Caco-2 (cell line): ENCODE results near the gene ITGB1. TPM values are rescaled to one million over a fixed set of nuclear protein-coding genes. Genes with fewer than 3 reads are reported as not detected.
A peak's percentile ranks its signal among the peaks of the same experiment; 100 is the strongest.

Experiments used
- BruUV-seq: library from RNA; stranded (reverse); fragments of 400-500 nt; replicated peaks from 2 replicates; lab custom pipeline; 2021; lab: Mats Ljungman, UMichigan
- CTCF ChIA-PET: fragments of 300-600 bp; sonication (Branson Sonifier 250); formaldehyde crosslinking; loops from one replicate; lab custom pipeline; 2022; ENCODE audit warnings: antibody characterized with exemption; lab: Charles Lee
- POLR2A ChIA-PET: fragments of 300-600 bp; sonication (Branson Sonifier 250); formaldehyde crosslinking; loops from one replicate; lab custom pipeline; 2022; ENCODE audit warnings: antibody characterized with exemption; lab: Charles Lee
- DNase-seq, 2 experiments: peaks; one replicate each; pipeline versions ENCODE4 v3.0.0 to v3.0.0-alpha.2; 2020 to 2022
- H3K27me3 ChIP-seq: replicated peaks from 2 replicates; pipeline ENCODE4 v1.6.0; 2011; ENCODE audit warnings: low read length; ENCODE audit not compliant: control insufficient read depth, insufficient read depth
- H3K36me3 ChIP-seq: 2 replicates; pipeline ENCODE4 v1.5.1; 2011; ENCODE audit warnings: low read length; ENCODE audit not compliant: control insufficient read depth, insufficient read depth
- H3K4me1 ChIP-seq: fragments of 250-450 bp; sonication (Bioruptor Pico); 2 replicates; pipeline ENCODE4 v1.5.1; 2020; ENCODE audit warnings: mild to moderate bottlenecking
- H3K4me3 ChIP-seq: 2 replicates; pipeline ENCODE4 v1.5.1; 2011; ENCODE audit warnings: low read depth, mild to moderate bottlenecking, control low read depth, low read length
- H3K9me3 ChIP-seq: fragments of 250-450 bp; sonication (Bioruptor Pico); 2 replicates; pipeline ENCODE4 v1.5.1; 2020; ENCODE audit warnings: mild to moderate bottlenecking, moderate library complexity
- H3K27ac Mint-ChIP-seq: one replicate; pipeline ENCODE4 v1.8.0; 2022; ENCODE audit warnings: mixed read lengths; ENCODE audit not compliant: unreplicated experiment
- H3K27me3 Mint-ChIP-seq: one replicate; pipeline ENCODE4 v1.8.0; 2022; ENCODE audit warnings: mixed read lengths; ENCODE audit not compliant: insufficient read depth, unreplicated experiment
- H3K36me3 Mint-ChIP-seq: one replicate; pipeline ENCODE4 v1.8.0; 2022; ENCODE audit warnings: mild to moderate bottlenecking, mixed read lengths; ENCODE audit not compliant: insufficient read depth, unreplicated experiment
- H3K4me1 Mint-ChIP-seq: one replicate; pipeline ENCODE4 v1.8.0; 2022; ENCODE audit warnings: low read depth, mixed read lengths; ENCODE audit not compliant: unreplicated experiment
- H3K4me3 Mint-ChIP-seq: one replicate; pipeline ENCODE4 v1.8.0; 2022; ENCODE audit warnings: mild to moderate bottlenecking, moderate library complexity, mixed read lengths; ENCODE audit not compliant: unreplicated experiment
- H3K9me3 Mint-ChIP-seq: one replicate; pipeline ENCODE4 v1.8.0; 2022; ENCODE audit warnings: mixed read lengths; ENCODE audit not compliant: unreplicated experiment
- CTCF ChIP-seq, 2 experiments: fragments of 200-600 bp in 1 of 2; IDR thresholded peaks; 1 replicate in 1 of 2; 2 replicates in 1 of 2; pipeline versions ENCODE4 v1.5.1 to v1.8.0; 2011 to 2022; ENCODE audit warnings: antibody characterized with exemption in 1 of 2, control low read depth in 1 of 2, inconsistent platforms in 1 of 2, low read depth in 1 of 2, low read length in 1 of 2, mild to moderate bottlenecking in 1 of 2, moderate library complexity in 1 of 2; ENCODE audit not compliant: insufficient read depth in 1 of 2, severe bottlenecking in 1 of 2, unreplicated experiment in 1 of 2
- intact Hi-C: fragments of 100-400 bp; cut with micrococcal nuclease; formaldehyde crosslinking; loops from one replicate; pipeline ENCODE4 v1.10.0; 2022; ENCODE audit not compliant: unreplicated experiment
- total RNA-seq: library from RNA; stranded (reverse); gene quantifications from 2 replicates; pipeline ENCODE4 v1.2.3, GENCODE V29; 2022

The ITGB1 gene
- total RNA-seq, 1 experiment from 2014 or later, result 474 TPM

GRCh38 chr10:32957341-32958084 lies 517 bp downstream of the ITGB1 start:
- POLR2A ChIA-PET, result interaction anchor here (0.6 to 2.0 kb wide), 5 partner anchors 14 to 239 kb away, joined by 3 to 11 read pairs (median 6); no protein-coding TSS in a partner anchor
- intact Hi-C loops, result loop anchor here (1.0 to 10.0 kb wide), 7 partner anchors 9 to 610 kb away; partner anchors contain the start of gene EPC1
- H3K27me3 Mint-ChIP-seq, result no peaks in the 10 kb centered on the region
- H3K27ac Mint-ChIP-seq, result peak overlapping the region; percentile 99
- no peaks in the 10 kb centered on the region for H3K27me3 ChIP-seq
- H3K4me3 ChIP-seq, result peak overlapping the region; percentile 91
- peak overlapping the region; percentile 92 for H3K4me3 Mint-ChIP-seq
- CTCF ChIA-PET, result interaction anchor here (1.0 kb wide), 1 partner anchor 51 kb away, joined by 3 read pairs; no protein-coding TSS in a partner anchor
- H3K4me1 ChIP-seq, result peaks cover 41% of the 10 kb centered on the region
- H3K9me3 ChIP-seq, result no peaks in the 10 kb centered on the region
- BruUV-seq, result no TSS peak
- H3K36me3 ChIP-seq, result no peaks in the 10 kb centered on the region
- H3K4me1 Mint-ChIP-seq, result peaks cover 49% of the 10 kb centered on the region
- no peaks in the 10 kb centered on the region for H3K9me3 Mint-ChIP-seq
- TF ChIP-seq CTCF (IDR thresholded peaks at IDR 0.05; ENCODE audit: insufficient read depth in 1 of 2, low read depth in 1 of 2, low read length in 1 of 2, severe bottlenecking in 1 of 2, unreplicated experiment in 1 of 2), result no peak
- peaks cover 21% of the 10 kb centered on the region for H3K36me3 Mint-ChIP-seq
- DNase-seq, result peak; percentile 57 to 71

GRCh38 chr10:32956365-32957197 lies 1.4 kb downstream of the ITGB1 start:
- no peaks in the 10 kb centered on the region for H3K9me3 Mint-ChIP-seq
- H3K36me3 Mint-ChIP-seq, result peaks cover 21% of the 10 kb centered on the region
- Histone ChIP-seq H3K36me3 (no peaks in the 10 kb centered on the region), H3K4me1 (peaks cover 42% of the 10 kb centered on the region), H3K9me3 (no peaks in the 10 kb centered on the region), H3K27me3 (no peaks in the 10 kb centered on the region), H3K4me3 (peak overlapping the region; percentile 91)
- ChIA-PET CTCF (interaction anchor here (1.0 kb wide), 1 partner anchor 52 kb away, joined by 3 read pairs; no protein-coding TSS in a partner anchor), POLR2A (interaction anchor here (0.7 to 2.0 kb wide), 4 partner anchors 15 to 316 kb away, joined by 4 to 11 read pairs (median 5); no protein-coding TSS in a partner anchor)
- peak overlapping the region; percentile 70 for H3K27ac Mint-ChIP-seq
- H3K27me3 Mint-ChIP-seq, result no peaks in the 10 kb centered on the region
- H3K4me3 Mint-ChIP-seq, result peak overlapping the region; percentile 80
- TF ChIP-seq CTCF (IDR thresholded peaks at IDR 0.05; ENCODE audit: insufficient read depth in 1 of 2, low read depth in 1 of 2, low read length in 1 of 2, severe bottlenecking in 1 of 2, unreplicated experiment in 1 of 2), result no peak
- DNase-seq, result no peak
- H3K4me1 Mint-ChIP-seq, result peaks cover 53% of the 10 kb centered on the region
- BruUV-seq, result no TSS peak
- intact Hi-C loops, result loop anchor here (1.0 to 10.0 kb wide), 3 partner anchors 18 to 609 kb away; partner anchors contain the start of gene EPC1

- Histone ChIP-seq H3K27me3 (no peaks in the 10 kb centered on the region), H3K4me1 (peaks cover 50% of the 10 kb centered on the region), H3K4me3 (no peak overlapping the region), H3K9me3 (no peaks in the 10 kb centered on the region), H3K36me3 (no peaks in the 10 kb centered on the region)
- TSS peak; percentile 32 for BruUV-seq
- TF ChIP-seq CTCF (IDR thresholded peaks at IDR 0.05; ENCODE audit: insufficient read depth in 1 of 2, low read depth in 1 of 2, low read length in 1 of 2, severe bottlenecking in 1 of 2, unreplicated experiment in 1 of 2), result no peak
- Mint-ChIP-seq H3K36me3 (peaks cover 21% of the 10 kb centered on the region), H3K4me1 (peaks cover 60% of the 10 kb centered on the region), H3K4me3 (peak overlapping the region; percentile 80), H3K9me3 (no peaks in the 10 kb centered on the region), H3K27me3 (no peaks in the 10 kb centered on the region), H3K27ac (peak overlapping the region; percentile 70)
- POLR2A ChIA-PET, result interaction anchor here (0.6 to 2.0 kb wide), 3 partner anchors 18 to 809 kb away, joined by 6 to 19 read pairs (median 11); no protein-coding TSS in a partner anchor
- intact Hi-C loops, result loop anchor here (1.0 to 10.0 kb wide), 3 partner anchors 17 to 608 kb away; partner anchors contain the start of gene EPC1
- DNase-seq, result no peak
- CTCF ChIA-PET, result no interaction called here
These were observed 2.2 kb downstream of the ITGB1 start for GRCh38 chr10:32955790-32956189.
